ENCODE data around the gene ECD. TPM values are rescaled to one million over a fixed set of nuclear protein-coding genes. Genes with fewer than 3 reads are reported as not detected.

The ECD gene
- total RNA-seq, 1 experiment from 2014 or later: 25.4 TPM

GRCh38 chr10:73110345-73110849 is 57.4 kb downstream of the ECD start, which contains the start of gene NUDT13:
Gene NUDT13, plus strand, starts transcription at chr10:73110455. Its CDS starts 3,911 bp downstream, at chr10:73114366.
- intact Hi-C loops (cut with micrococcal nuclease): no loop called here
- BruUV-seq (replicated peaks): TSS peak; percentile 88

More at GRCh38 chr10:73110345-73110849, 57.4 kb downstream of the ECD start, which contains the start of gene NUDT13:
- Histone ChIP-seq H3K9me2 (ENCODE audit: insufficient read depth) (no peaks in the 10 kb centered on the region), H3K4me3 (replicated peaks in 1 of 2; ENCODE audit: low read depth in 1 of 2, low read length in 2 of 2) (peak within 1 kb of the TSS; percentile 53 to 57), H4K20me1 (ENCODE audit: insufficient read depth) (no peaks in the 10 kb centered on the region), H3K36me3 (ENCODE audit: control insufficient read depth in 1 of 2, insufficient read depth in 2 of 2, low read length in 2 of 2) (peaks cover 0 to 3% of the 10 kb centered on the region in 2 experiments; a peak in 1 of 4 replicates), H3K4me1 (ENCODE audit: control insufficient read depth in 1 of 2, insufficient read depth in 2 of 2, low read length in 2 of 2) (peaks cover 7 to 18% of the 10 kb centered on the region in 2 experiments), H3K27ac (ENCODE audit: low read depth, low read length) (peak within 1 kb of the TSS; percentile 62), H3K79me2 (ENCODE audit: insufficient read depth, low read length) (no peaks in the 10 kb centered on the region), H2AFZ (ENCODE audit: low read depth, low read length, poor library complexity, severe bottlenecking) (no peak within 1 kb of the TSS), H3K27me3 (ENCODE audit: insufficient read depth, low read length) (no peaks in the 10 kb centered on the region), H3K4me2 (ENCODE audit: low read length) (peak within 1 kb of the TSS; percentile 66), H3K9me3 (ENCODE audit: control insufficient read depth in 1 of 2, insufficient read depth in 1 of 2, low read depth in 1 of 2, low read length in 2 of 2) (peaks cover 0 to 4% of the 10 kb centered on the region in 2 experiments; a peak in 1 of 4 replicates), H3K9ac (ENCODE audit: low read length) (peak within 1 kb of the TSS; percentile 71)
- DNase-seq (ENCODE audit: low read depth, low spot score) (peak; percentile 42), ATAC-seq (peak; percentile 80)
- ChIA-PET POLR2A (interaction anchor here (1.6 to 2.8 kb wide), 2 partner anchors 14 to 790 kb away, joined by 4 to 27 read pairs; partner anchors contain the start of gene P4HA1), CTCF (interaction anchor here (1.5 kb wide), 1 partner anchor 14 kb away, joined by 4 read pairs; the partner anchor contains the start of gene P4HA1), RAD21 (ENCODE audit: low non-redundant PET in 1 of 2, low total read pairs in 2 of 2, uncharacterized antibody in 2 of 2, unreplicated experiment in 2 of 2) (no interaction called here)
- no peak for TF ChIP-seq CTCF (IDR thresholded peaks at IDR 0.05 in 2 of 3, conservative IDR thresholded peaks at IDR 0.05 in 1 of 3; ENCODE audit: borderline replicate concordance in 1 of 3, insufficient read depth in 1 of 3, low read depth in 2 of 3, low read length in 2 of 3)
- TF ChIP-seq YY1 (IDR thresholded peaks at IDR 0.05; ENCODE audit: extremely low read depth, insufficient replicate concordance, low read depth, low read length): peak; percentile 87
- TF ChIP-seq FOSL1 (IDR thresholded peaks at IDR 0.05; ENCODE audit: low read depth): no peak
- no peak for TF ChIP-seq TCF7L2 (IDR thresholded peaks at IDR 0.05; ENCODE audit: borderline replicate concordance, extremely low read depth, insufficient read depth, insufficient read length)
- TF ChIP-seq CEBPB (IDR thresholded peaks at IDR 0.05; ENCODE audit: low read depth): no peak
- TF ChIP-seq ZFX (IDR thresholded peaks at IDR 0.05): no peak
- no peak for TF ChIP-seq SIN3A (IDR thresholded peaks at IDR 0.05; ENCODE audit: low read depth)
- TF ChIP-seq POLR2A (IDR thresholded peaks at IDR 0.05; ENCODE audit: borderline replicate concordance, extremely low read depth, insufficient read depth, insufficient read length): peak; percentile 25
- TF ChIP-seq CBX3 (IDR thresholded peaks at IDR 0.05; ENCODE audit: low read depth): peak; percentile 35; the same call in 1 of the 2 replicates
- TF ChIP-seq SRF (IDR thresholded peaks at IDR 0.05; ENCODE audit: low read depth): no peak
- TF ChIP-seq SP1 (IDR thresholded peaks at IDR 0.05; ENCODE audit: low read depth): peak; percentile 29; the same call in 1 of the 2 replicates
- no peak for TF ChIP-seq EGR1 (IDR thresholded peaks at IDR 0.05; ENCODE audit: low read depth)
- peak; percentile 17; the same call in 1 of the 2 replicates for TF ChIP-seq MAX (IDR thresholded peaks at IDR 0.05)
- no peak for TF ChIP-seq EZH2 (IDR thresholded peaks at IDR 0.05)
- peak; percentile 95 for TF ChIP-seq ELF1 (IDR thresholded peaks at IDR 0.05; ENCODE audit: borderline replicate concordance, low read depth)
- TF ChIP-seq POLR2AphosphoS5 (IDR thresholded peaks at IDR 0.05; ENCODE audit: low read depth, low read length): peak; percentile 42; the same call in 1 of the 2 replicates
- TF ChIP-seq ATF3 (IDR thresholded peaks at IDR 0.05): no peak

Measured in HCT116 (cell line).